Hepatic stellate cell (primary cell): Measurements from ENCODE around the gene THADA.

Source experiments
- DNase-seq: peaks from one replicate; pipeline ENCODE4 v3.0.0; 2011; ENCODE audit warnings: low spot score

THADA gene

DNA sequence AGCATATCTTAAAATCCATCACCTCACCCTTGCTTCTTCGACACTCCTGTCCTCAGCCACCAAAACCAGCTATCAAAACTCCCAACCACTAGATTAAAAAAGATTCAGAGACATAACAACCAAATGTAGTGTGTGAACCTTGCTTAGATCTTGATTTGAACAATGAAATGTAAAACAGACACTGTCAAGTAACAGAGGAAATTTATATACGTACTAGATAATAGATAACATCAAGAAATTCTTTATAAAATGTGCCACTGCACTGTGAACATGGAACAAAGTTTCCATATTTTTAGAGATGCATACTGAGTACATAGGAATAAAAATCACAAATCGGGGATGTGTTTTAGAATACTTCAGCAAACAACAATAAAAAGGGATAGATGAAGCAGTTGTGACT is 86.0 kb downstream of the THADA start:
- DNase-seq, result no peak

DNA sequence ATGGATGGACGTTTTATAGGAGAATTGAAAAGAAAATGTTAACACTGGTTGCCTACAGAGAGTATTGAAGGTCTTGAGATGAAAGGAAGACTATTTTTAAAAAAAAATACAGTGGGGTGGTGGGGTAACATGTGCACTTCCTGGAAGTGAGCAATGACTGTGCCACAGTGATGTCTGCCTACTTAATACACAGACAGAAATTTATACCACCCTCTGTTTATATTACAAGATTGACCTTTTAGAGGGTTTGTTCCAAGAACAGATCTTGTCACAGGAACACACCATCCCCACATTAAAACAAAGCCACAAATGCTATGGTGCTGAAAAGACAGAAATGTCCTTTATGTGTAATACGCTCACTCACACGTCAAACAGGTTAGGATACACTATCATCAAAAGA is 87.6 kb downstream of the THADA start:
- DNase-seq, result no peak

DNA sequence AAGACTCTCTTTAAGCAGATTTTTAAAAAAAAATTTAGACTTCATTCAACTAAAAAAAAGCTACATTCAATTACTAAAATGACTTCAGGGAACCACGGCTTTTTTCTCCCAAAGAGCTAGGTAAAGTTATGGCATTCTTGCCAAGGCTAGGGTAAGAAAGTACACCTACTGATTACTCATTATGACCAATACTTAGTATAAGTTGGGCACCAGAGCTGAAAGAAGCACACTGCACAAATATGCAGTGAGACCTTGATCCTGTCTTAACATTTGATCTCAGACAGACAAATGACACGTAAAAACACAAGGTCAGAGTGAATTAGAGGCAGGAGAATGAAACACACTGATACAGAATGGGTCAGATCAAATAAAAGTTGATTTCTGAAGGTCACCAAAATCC is 88.7 kb downstream of the THADA start:
- DNase-seq, result no peak

DNA sequence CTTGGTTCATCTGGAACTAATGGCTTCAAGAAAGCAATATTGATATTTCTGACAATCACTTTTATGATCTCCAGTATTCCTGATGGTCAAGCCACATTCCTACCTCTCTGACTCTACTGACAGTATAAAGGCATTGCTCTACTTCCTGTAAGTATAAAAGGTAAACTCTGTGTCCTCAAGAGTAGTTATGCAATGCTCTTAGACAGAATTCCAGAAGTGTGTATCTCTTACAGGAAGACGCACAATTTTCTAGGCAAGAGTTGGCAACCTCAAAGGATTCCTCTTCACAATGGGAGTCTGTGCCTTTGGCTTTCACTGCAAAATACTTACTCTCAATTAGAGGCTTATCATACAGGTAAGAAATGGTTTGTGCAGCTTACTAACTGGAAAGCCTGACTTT is 100.1 kb downstream of the THADA start:
- DNase-seq, result no peak

DNA sequence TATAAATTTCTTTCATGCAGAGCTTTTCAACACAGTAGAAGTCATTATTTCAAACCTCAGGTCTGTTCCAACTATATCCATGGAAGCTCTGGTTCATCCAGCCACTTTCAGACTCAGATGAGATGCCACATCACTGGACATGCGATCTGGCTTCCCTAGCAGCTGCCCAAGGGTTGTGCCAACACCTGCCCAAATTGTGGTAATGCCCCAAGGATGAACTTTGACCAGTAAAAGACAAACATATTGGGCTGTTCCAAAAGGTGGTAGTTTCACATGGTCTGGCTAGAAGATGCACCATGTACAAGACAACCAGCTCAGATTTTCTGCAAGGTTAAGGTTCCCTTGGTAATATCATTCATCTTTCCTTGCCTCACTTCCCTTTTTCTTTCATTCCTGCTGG is 101.9 kb downstream of the THADA start:
- DNase-seq, result no peak

DNA sequence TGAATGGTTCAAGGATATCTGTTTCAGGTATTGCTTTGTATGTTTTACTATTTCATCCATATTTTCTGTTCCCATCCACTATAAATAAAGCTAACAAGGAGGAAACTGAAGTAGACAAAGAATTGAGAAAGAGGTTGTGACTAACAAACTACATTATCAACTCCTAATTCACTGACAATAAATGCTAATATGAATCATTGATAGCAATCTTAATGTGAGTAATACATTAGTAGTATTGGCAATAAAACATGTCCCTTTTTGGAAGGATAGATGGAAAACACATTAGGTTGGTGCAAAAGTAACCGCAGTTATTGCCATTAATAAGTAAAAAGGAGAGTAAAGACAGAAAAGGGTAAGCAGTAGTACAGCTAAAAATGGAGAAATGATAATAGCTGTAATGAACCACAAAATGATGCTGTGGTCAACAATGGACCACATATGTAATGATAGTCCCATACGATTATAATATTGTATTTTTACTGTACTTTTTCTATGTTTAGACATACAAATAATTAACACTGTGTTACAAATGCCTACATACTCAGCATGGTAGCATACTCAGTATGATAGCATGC is 104.7 kb downstream of the THADA start:
- DNase-seq, result no peak

DNA sequence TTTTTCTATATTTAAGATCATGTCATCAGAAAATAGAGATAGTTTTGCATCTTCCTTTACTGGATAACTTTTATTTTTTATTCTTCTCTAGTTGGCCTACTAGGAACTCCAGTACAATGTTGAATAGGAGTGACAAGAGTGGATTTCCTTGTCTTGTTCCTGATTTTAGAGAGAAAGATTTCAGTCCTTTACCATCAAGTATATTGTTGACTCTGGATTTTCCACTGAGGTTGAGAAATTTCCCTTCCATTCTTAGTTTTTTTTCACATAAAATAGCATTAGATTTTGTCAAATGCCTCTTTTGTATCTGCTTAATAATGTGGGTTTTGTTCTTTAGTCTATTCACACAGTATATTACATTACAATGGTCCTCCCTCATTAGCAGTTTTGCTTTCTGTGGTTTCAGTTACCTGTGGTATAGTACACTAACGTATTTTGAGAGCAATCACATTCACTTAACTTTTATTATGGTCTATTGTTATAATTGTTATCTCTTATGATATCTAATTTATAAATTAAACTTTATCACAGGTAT is 105.5 kb downstream of the THADA start:
- no peak for DNase-seq

DNA sequence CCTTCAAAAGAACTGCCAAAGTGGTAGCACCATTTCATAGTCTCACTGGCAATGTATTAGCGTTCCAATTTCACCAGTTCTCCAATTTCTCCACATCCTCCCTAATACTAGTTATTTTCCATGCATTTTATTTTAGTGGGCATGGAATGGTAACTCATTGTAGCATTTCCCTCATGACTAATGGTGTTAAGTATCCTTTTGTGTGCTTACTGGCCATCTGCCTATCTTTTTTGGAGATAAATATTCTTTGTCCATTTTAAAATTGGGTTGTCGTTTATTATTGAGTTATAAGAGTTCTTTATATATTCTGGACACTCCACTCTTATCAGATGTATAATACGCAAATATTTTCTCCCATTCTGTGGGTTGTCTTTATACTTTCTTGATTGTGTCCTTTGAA is 107.1 kb downstream of the THADA start:
- no peak for DNase-seq

DNA sequence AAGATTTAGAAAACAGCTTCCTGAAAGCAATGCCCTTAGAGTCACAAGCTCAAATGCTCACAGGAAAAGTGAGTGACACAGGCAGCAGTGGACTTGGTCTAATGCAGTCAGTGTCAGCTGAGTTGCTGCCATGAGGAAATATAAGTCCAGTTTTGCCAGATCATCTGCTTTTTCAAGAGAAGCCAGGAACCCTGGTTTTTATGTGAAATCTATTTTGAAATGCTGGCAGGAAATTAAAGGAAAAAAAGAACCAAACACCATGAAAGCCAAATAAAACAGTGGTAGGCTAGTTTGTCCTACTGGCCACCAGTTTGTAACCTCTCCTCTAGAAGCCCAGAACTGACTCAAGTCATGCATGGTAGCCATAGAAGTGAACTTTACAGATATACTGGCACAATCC is 109.2 kb downstream of the THADA start:
- DNase-seq, result no peak

DNA sequence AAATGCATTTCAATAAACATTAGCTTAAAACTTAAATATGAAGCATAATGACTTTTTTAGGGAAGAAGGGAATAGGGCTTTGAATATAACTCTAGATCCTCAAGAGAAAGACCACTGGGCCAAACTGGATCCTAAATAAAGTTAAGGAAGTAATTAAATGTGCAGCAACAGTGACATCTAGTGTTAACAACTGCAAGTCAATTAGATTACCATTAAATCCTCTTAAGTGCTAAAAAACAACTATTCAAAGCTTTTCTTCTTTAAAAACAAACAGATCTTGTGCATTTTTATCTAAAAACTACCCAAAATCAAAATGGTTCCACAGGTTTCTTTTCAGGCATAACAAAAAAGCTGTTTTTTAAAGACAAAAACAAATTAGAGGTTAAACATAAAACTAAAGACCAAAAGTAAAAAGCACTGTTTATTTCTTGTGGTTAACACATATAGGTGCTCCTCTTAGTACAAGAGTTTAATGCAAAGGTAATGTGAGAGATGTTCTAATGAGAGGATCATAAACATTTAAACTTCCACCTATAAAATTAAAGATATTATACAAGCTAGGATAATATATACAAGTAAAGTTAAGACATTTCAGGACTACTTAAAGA is 111.4 kb downstream of the THADA start:
- DNase-seq, result no peak

DNA sequence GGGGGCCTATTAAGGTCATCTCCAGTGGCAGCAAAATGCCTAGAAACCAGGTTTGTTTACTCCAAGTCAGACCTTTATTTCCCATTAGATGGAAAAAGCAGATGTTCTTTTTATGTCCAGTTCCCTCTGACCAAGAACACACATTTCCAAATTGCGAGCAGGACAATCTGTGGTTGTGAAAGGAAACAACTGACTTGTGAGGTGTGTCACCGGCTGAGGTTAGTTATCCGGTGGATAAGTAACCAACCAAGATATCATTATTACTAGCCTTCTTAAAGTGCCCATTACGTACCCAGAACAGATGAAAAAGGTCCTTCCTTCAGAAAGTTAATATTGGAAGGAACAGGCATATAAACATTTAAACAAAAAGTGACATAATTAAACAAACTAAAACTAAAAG is 112.9 kb downstream of the THADA start:
- DNase-seq, result no peak

DNA sequence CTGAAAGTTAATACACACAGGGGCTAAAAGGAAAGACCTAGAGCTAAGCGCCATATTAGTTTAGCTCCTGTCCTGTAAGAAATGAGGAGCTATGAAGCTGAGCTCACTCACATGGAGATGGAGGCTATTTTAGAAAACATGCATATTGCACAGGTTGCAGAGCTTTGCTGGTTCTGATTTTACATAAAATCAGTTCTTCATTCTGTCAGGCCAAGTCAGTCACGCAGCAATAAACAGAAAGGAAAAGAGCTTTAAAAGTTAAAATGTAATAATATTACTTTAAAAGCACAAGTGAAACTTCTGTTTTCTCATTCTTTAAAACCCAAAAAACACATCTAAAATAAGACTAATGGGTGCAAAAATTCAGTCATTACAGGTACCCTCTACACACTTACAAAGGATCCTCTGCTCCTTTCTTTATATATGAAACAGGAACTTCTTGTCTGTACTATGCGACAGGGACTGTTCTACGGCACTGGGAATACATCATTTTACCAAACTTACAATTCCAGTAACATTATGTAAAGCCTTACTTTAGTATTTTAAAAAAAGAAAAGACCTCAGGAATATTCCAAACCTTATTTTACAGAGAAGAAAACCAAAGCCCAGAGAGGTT is 113.8 kb downstream of the THADA start:
- no peak for DNase-seq

DNA sequence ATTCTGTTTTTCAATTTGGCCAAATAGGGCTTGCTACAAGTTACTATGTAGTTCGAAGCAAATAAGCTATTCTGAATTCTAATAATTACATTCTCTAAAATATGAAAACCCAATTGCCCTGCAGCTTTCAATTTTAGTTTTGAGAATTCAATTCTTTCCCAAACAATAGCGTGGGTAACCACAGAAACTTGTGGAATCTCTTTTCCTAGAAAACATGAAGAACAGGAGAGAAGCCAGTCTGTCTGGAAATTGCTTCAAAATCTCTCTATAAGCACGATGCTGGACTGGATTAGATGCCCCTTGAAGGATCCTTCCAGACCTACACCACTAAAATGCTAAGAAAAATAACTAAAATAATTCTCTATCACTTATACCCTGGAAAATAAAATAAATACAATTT is 115.0 kb downstream of the THADA start:
- no peak for DNase-seq

DNA sequence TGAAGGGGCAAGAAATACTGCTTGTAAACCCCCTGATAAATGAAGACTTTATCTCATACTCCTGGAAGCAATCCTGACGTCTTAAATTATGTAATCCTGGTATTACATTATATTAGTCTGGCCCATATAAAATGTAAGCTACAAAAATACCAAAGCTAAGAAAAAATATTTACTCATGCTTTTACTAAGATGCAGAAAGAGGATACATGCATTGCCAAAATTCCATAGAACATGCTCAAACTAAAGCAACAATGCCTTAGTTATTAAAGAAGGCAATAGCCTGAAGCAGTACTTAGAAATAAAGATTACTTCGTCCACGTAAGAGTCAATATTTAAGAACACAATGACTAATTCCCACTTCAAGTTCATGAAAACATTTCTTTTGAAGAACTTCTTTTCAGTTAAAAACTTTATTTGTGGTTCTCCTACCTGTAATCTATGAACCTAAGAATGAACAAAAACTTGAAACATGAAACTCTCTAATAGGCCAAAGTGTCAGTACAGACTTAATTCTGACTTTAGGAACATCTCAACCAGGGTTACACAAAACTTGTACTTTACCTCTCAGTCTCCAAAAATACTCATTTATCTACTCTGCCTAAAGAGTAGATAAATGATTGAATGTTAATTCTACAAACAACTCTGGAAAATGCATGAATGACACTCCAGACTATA is 117.3 kb downstream of the THADA start:
- DNase-seq, result no peak

DNA sequence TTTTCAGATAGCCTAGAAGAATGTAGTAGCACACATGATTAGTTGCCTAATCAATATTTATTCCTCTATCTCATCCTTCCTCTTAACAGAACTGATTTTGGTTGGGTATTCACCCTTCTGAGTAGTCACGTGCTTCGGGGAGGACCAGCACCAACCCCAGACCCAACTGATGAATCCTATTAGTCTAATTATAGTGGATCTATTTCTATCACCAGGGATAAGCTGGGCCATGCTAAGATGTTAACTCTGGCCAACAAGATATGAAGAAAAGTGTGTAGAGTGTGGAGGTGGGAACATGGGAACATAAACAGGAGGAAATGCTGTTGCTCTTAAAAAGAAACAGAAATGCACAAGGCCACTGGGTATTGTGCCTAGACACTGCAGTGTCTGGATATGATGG is 119.9 kb downstream of the THADA start:
- no peak for DNase-seq

DNA sequence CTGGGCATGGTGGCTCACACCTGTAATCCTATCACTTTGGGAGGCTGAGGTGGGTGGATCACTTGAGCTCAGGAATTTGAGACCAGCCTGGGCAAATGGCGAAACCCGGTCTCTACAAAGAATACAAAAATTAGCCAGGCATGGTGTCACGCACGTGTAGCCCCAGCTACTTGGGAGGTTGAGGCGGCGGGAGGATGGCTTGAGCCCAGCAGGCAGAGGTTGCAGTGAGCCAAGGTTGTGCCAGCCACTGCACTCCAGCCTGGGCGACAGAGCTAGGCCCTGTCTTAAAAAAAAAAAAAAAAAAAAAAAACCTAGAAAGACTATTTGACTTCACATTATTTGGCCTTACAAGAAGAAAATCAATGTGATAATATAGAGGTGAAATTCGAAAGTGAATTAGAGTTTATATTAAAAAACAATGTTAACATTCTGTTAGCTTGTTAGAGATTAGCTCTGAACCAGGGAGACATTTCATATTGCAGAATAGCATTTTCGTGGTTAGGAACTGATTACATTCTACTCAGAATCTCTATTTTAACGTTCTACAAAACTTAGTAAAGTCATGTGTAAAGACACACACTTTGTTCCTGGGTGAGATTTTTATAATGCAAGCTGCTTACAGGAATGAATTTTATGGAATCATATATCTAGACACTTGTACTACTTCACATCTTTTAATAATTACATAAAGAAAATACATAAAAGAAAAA is 120.5 kb downstream of the THADA start:
- DNase-seq, result no peak

DNA sequence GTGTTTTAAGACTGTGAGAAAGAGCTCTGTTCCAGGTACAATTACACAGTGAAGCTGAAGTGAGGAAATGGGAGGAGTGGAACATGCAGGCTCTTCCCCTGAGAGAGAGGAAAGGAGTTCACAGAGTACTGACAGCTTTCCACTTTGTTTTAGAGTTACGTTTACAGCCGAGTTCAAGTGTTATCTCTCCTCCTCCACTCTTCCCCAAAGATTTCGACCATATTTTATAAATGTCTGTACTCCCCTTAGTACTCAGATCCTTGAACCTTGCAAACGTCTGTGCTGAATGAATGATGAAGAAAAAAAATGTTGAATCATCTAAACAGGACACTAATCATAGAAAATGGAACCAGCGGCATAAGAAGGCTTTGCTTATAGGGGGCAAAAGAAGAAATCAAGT is 121.6 kb downstream of the THADA start:
- no peak for DNase-seq

DNA sequence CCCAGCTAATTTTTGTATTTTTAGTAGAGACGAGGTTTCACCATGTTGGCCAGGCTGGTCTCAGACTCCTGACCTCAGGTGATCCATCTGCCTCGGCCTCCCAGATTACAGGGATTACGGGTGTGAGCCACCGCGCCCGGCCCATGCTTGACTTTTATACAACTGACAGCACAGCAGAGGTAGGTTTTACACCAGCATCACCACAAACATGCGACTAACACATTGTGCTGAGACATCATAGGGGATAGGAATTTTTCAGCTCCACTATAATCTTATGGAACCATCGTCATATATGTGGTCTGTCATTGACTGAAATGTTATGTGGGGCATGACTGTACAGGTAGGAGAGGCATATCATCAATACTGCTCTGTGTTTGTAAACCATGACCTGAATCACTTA is 122.1 kb downstream of the THADA start:
- no peak for DNase-seq

DNA sequence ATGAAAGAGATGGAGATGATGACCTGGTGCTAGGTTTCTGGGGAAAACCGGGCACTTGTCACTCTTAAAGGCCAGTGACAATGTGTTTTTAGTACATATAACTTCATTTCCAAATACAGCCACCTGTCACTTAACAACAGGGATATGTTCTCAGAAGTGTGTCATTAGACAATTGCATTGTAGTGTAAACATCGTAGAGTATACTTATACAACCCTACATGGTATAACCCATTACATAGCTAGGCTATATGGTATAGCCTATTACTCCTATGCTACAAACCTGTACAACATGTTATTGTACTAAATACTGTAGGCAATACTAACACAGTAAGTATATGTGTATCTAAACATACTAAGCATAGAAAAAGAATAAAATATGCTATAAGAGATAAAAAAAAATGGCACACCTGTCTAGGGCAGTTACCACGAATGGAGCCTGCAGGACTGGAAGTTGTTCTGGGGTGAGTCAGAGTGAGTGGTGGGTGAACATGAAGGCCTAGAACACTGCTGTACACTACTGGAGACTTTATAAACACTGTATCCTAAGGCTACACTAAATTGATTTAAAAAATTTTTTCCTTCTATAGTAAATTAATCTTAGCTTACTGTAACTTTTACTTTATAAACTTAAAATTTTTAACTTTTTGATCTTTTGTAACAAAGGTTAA is 123.2 kb downstream of the THADA start:
- no peak for DNase-seq

DNA sequence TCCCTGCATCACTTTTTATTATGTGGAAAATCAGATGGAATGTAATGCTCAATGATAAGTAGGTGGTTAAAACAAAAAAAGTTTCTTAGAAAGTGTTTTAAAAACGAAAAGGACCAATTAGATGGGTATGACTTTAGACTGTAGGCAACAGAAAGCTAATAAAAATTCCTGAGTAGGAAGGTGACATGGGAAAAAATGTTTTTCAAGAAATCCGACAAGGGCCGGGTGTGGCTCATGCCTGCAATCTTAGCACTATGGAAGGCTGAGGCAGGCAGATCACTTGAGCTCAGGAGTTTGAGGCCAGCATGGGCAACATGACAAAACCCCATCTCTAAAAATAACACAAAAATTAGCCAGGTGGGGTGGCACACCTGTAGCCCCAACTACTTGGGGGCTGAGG is 126.1 kb downstream of the THADA start:
- no peak for DNase-seq

DNA sequence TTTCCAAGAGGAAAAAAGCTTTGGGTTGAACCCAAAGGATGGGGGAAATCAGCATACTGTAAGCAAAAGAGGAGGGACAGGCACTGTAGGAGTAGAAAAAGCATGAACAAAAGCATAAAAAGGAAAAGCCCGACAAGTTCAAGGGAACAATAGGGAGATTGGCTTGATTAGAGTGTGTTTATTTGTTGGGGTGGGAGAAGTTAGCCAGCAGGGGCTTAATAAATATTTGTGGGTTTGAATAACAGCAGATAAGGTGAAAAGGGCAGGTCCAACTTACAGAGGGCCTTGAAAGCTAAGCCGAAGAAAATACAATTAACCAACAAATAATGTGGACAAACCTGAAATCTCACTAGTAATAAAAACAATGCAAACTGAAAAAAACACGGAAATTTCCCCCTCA is 126.7 kb downstream of the THADA start:
- no peak for DNase-seq

DNA sequence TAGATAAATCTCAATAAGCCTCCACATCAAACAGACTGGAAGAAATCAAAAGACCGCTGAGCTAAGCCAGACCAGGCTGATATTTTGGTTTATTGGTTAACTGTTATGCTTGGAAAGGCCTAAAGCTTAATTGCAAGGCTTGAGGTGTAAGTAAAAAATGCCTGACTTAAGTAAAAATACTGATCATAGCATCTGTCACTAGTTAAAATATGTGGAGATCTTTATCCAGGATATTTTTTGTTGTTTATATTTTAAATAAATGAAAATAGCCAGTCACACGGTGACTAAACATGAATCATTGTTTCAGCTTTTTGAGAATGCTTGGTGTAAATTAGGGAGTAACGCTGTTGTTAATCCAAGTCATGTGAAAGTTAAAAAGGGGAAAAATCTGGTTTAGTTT is 127.9 kb downstream of the THADA start:
- no peak for DNase-seq
